ENCODE results near the gene MT1E. TPM values are rescaled to one million over a fixed set of nuclear protein-coding genes. Genes with fewer than 3 reads are reported as not detected.

Gene MT1E
- total and polyA plus RNA-seq, 2 of the 13 experiments (the other 11 are each of a cell fraction or from before 2014, with no cell fraction given), result 110 to 1,072 TPM

- TF ChIP-seq KDM2A (CRISPR knock-in tag; IDR thresholded peaks at IDR 0.05; ENCODE audit: borderline replicate concordance, low read depth) (no peak), SIN3A (IDR thresholded peaks at IDR 0.05; ENCODE audit: borderline replicate concordance, low read depth, low read length) (no peak), CC2D1A (CRISPR knock-in tag; IDR thresholded peaks at IDR 0.05) (no peak), HNRNPL (IDR thresholded peaks at IDR 0.05; ENCODE audit: low read depth, low read length) (no peak), CTCF (CRISPR knock-in tag; IDR thresholded peaks at IDR 0.05) (peak; percentile 85), HNF4A (CRISPR knock-in tag; IDR thresholded peaks at IDR 0.05) (no peak), IRX3 (CRISPR knock-in tag; IDR thresholded peaks at IDR 0.05; ENCODE audit: borderline replicate concordance, low read depth) (no peak), ZNF30 (CRISPR knock-in tag; IDR thresholded peaks at IDR 0.05) (no peak), BCL6 (CRISPR knock-in tag; IDR thresholded peaks at IDR 0.05) (no peak), SKI (IDR thresholded peaks at IDR 0.05; ENCODE audit: partially characterized antibody) (no peak), PAWR (CRISPR knock-in tag; IDR thresholded peaks at IDR 0.05; ENCODE audit: borderline replicate concordance) (no peak), ZBTB3 (CRISPR knock-in tag; IDR thresholded peaks at IDR 0.05; ENCODE audit: borderline replicate concordance, low read depth) (no peak), MXD3 (CRISPR knock-in tag; IDR thresholded peaks at IDR 0.05) (no peak), KIAA2018 (CRISPR knock-in tag; IDR thresholded peaks at IDR 0.05; ENCODE audit: borderline replicate concordance) (no peak), ATF4 (CRISPR knock-in tag; IDR thresholded peaks at IDR 0.05) (no peak), TOPORS (CRISPR knock-in tag; IDR thresholded peaks at IDR 0.05) (no peak), ZNF598 (CRISPR knock-in tag; IDR thresholded peaks at IDR 0.05; ENCODE audit: borderline replicate concordance) (0 out of 2 replicates have a peak, but pooled peaks have one; percentile 28), ZNF605 (CRISPR knock-in tag; IDR thresholded peaks at IDR 0.05) (no peak), ZNF101 (CRISPR knock-in tag; IDR thresholded peaks at IDR 0.05; ENCODE audit: borderline replicate concordance, low read depth) (no peak)
Measured at GRCh38 chr16:56600398-56600999, 25.1 kb upstream of the MT1E start (continued).

Measured in HepG2 (cell line).